ENCODE results near the gene CLRN2.
A peak's percentile ranks its signal among the peaks of the same experiment; 100 is the strongest.

The CLRN2 gene, protein sequence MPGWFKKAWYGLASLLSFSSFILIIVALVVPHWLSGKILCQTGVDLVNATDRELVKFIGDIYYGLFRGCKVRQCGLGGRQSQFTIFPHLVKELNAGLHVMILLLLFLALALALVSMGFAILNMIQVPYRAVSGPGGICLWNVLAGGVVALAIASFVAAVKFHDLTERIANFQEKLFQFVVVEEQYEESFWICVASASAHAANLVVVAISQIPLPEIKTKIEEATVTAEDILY

GRCh38 chr4:17514865-17515264, at the start of gene CLRN2:
Gene CLRN2 (plus strand): TSS chr4:17515165. CDS start chr4:17515267, 102 bp downstream.
- DNase-seq (ENCODE audit: low spot score) = no peak

GRCh38 chr4:17468619-17469221, 46.2 kb upstream of the CLRN2 start:
- DNase-seq (ENCODE audit: low spot score) = no peak

GRCh38 chr4:17469931-17470674, 44.9 kb upstream of the CLRN2 start:
- peak; percentile 50 for DNase-seq (ENCODE audit: low spot score)

DNA sequence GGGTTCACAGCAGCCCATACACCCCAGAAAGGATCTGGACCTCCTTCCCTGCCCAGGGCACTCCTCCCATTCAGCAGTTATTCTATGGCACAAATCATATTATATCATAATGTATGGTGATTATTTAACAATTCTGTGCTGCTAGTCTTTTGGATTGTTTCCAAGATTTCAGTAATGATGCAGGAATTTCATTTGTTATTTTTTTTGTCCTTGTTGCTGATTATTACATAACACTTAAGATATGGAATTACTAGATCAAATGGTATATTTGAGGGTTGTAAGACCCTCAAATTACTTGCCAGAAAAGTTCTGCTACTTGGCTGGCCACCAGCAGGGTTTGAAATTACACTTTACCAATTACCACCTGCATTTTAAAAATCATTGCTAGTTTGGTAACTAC, 39.5 kb upstream of the CLRN2 start:
- DNase-seq (ENCODE audit: low spot score) = no peak

DNA sequence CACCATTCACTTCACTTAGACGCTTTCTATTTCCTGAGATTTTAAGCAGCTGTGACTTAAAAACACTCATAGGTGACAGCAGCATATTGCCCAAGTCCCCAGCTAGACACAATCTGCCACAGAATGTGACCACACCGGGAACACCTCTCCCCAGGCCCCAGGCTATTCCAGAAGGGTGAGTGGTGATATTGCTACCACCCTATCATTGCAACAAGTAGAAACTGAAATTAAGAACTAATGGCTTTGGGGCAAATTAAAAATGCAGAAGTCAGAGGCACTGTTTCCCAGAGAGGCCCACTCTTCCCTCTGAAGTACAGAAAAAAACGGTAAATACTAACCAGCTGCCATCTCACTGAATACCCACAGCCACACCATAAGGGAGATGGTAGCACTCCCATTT, 38.1 kb upstream of the CLRN2 start:
- DNase-seq (ENCODE audit: low spot score) = no peak

- DNase-seq (ENCODE audit: low spot score) = no peak
Observed at GRCh38 chr4:17477774-17478472, 37.0 kb upstream of the CLRN2 start.

DNA sequence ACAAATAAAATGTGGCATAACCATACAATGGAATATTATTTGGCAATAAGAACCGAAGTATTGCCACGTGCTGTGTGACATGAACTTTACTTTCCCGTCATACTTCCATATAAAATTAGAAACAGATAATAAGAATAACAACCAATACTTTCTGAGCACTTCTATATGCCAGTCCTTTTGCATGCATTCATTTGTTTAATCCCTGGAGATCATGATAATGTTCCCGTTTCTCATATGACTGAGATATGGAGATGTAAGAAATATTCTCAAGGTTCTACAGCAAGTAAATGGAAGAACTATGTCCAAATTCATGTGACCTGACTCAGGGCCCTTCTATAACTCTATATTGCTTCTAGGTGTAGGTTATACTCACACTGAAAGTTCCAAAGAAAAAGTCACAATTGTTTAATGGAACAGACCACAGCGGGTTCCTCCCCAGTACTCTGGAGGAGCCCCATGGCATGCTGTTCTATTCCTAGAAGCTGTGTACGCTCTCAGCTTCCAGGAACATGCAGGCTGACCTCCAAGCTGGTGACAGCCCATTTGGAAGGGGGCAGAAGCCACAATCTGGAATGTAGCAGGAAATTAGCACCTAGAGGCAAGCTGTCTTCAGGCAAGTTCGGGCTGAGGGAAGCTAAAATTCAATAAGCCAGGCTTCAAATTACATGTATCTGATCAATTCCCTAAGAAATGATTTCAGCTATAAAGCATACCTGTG, 34.6 kb upstream of the CLRN2 start:
- no peak for DNase-seq (ENCODE audit: low spot score)

- no peak for DNase-seq (ENCODE audit: low spot score)
Observed at GRCh38 chr4:17480955-17481354, 34.0 kb upstream of the CLRN2 start.

DNA sequence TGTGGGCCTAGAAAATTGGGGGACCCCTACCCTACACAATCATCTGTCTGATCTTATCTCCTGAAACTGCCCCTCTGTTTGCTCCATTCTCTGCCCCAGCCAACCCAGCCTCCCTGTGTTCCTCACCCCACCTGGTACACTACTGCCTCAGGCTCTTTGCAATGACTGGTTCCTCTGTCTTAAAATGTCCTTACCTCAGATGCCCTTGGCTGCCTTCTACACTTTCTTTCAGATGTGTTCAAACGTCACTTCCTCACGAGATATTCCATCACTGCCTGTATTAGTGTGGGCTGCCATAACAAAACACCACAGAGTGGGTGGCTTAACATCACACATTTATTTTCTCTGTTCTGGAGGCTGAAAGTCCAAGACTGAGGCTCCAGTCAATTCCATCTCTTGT, 32.2 kb upstream of the CLRN2 start:
- peak; percentile 52 for DNase-seq (ENCODE audit: low spot score)

GRCh38 chr4:17489123-17489522, 25.8 kb upstream of the CLRN2 start:
- DNase-seq (ENCODE audit: low spot score) = no peak

GRCh38 chr4:17489721-17490120, 25.2 kb upstream of the CLRN2 start:
- no peak for DNase-seq (ENCODE audit: low spot score)

DNA sequence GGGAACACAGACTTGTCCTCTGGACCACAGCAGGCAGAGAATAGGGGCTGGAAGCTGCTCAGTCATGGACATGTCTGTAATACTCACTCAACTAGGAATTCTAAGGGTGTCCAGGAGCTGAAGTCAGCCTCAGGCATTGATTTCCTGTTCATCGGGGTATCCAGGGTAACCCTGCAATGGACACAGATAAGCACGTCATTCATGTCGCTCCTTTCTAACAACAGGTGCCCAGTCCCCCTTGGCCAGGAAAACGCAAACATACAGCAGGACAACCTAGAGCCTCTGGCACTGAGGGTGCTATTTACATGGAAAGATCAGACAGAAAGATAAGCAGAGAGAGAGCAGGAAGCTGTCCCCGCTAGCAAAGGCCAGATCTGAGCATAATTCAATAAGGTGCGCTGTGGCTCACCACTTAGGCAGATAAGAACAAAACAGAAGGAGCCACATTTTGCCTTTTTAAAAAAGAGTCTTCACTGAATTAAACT, 24.3 kb upstream of the CLRN2 start:
- DNase-seq (ENCODE audit: low spot score) = no peak

GRCh38 chr4:17491196-17491595, 23.8 kb upstream of the CLRN2 start:
- DNase-seq (ENCODE audit: low spot score) = no peak

- DNase-seq (ENCODE audit: low spot score) = no peak
Observed at GRCh38 chr4:17492058-17492741, 22.8 kb upstream of the CLRN2 start.

DNA sequence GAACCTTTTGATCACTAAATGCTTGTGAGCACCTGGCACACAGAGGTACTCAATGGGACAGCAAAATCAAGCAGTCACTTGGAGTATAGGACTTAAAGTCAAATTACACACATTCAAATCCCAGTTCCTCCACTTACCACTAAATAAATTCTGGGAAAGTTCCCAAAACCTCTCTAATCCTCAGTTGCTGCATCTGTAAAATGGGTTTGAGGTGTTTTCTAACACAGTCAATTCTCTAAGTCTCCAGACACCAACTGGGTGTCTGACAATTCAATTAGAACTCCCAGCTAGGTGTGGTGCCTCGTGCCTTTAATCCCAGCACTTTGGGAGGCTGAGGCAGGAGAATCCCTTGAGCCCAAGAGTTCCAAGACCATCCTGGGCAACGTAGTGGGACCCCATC, 22.1 kb upstream of the CLRN2 start:
- no peak for DNase-seq (ENCODE audit: low spot score)

DNA sequence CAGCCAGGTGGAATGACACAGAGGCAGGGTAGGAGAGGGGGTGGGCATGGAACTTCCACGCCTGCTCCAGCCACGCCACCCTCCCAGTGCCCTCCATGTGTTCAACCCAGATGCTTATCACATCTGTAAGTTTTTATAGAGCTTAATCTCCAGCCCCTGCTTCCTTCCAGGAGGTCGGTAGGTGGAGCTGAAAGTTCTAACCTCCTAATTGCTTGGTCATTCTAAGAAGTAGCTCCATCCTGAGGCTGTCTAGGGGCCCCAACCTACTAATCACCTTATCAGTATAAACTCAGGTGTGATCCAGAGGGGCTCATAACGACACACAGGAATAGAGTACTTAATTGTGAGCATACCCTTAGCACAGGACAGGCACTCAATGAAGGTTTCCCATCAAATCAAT, 21.3 kb upstream of the CLRN2 start:
- DNase-seq (ENCODE audit: low spot score) = no peak

- peak; percentile 90 for DNase-seq (ENCODE audit: low spot score)
Observed at GRCh38 chr4:17494258-17495190, 20.4 kb upstream of the CLRN2 start.

DNA sequence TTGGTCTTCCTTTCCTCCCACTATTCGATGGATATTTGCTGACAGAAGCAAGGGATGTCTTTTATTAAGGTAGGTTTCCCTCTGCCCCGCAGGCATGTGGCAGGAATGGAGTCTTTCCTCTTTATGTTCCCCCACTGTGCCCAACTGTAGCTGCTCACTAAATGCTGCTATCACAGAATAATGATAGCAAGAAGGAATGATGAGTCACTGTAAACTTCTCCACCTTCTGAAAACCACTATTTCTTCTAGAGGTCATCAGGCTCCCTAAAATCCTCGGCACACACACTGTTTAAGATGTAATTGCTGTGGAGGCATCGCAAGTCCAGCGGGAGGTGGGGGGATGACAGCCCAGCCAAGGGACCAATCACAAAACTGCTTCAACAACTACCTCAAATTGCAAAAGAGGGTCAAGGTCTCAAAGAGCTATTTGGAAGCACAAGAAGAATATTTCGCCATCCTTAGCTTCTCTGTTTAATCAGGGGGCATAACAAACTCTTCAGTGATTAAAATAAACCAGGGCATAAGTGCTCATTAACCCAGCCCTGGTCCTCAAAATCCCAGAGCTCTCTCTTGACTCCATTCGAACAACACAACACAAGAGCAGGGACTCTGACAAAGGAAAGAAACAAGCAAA, 17.0 kb upstream of the CLRN2 start:
- DNase-seq (ENCODE audit: low spot score) = no peak

- no peak for DNase-seq (ENCODE audit: low spot score)
Observed at GRCh38 chr4:17500574-17500973, 14.4 kb upstream of the CLRN2 start.

- DNase-seq (ENCODE audit: low spot score) = no peak
Observed at GRCh38 chr4:17502756-17503155, 12.2 kb upstream of the CLRN2 start.
